ENCODE measurements around the gene KLF7. TPM values are rescaled to one million over a fixed set of nuclear protein-coding genes. Genes with fewer than 3 reads are reported as not detected.

The KLF7 gene
- total RNA-seq, 1 experiment from 2014 or later, result 32.2 TPM

DNA sequence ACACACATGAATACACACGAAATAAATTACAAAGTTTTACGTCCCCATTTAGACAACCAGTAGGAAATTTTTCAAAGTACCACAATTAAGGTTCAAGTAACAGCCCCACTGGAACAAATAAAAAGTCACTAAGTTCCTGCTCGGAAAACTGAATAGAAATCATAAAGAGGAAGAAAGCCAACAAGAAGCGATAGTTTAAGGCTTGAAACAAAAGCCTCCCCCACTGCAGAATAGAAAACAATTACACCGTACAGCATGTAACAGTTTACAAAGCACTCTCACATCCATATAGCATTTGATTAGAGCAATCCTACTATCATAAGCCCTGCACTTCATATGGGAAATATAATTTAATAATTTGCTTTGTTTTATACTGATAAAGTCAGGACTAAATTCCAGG is 15.5 kb downstream of the KLF7 start:
- Mint-ChIP-seq H3K27me3 (ENCODE audit: low read depth) (no peaks in the 10 kb centered on the region), H3K27ac (peak overlapping the region in 2 of 3 experiments; percentile 28 to 65; a peak in 3 of 7 replicates), H3K36me3 (ENCODE audit: insufficient read depth in 1 of 3, low read depth in 3 of 3) (peaks cover 2 to 24% (median 5%) of the 10 kb centered on the region in 3 experiments; a peak in 6 of 7 replicates), H3K4me3 (no peak overlapping the region), H3K9me3 (no peaks in the 10 kb centered on the region), H3K4me1 (peaks cover 72 to 75% of the 10 kb centered on the region in 2 experiments)
- H2AK5ac ChIP-seq (ENCODE audit: insufficient read length, low read length), result no peak overlapping the region
- H4K91ac ChIP-seq (ENCODE audit: insufficient read length, low read depth, low read length), result no peak overlapping the region
- no peak for DNase-seq
- H3K9ac ChIP-seq (ENCODE audit: extremely low read depth, insufficient read length, low read length), result no peak overlapping the region
- H4K5ac ChIP-seq (ENCODE audit: insufficient read length, low read depth, low read length), result no peak overlapping the region
- no peaks in the 10 kb centered on the region for H3K9me3 ChIP-seq (ENCODE audit: control insufficient read depth, low read depth, low read length)
- H3K27ac ChIP-seq (ENCODE audit: insufficient read length, low read depth, low read length), result no peak overlapping the region
- no peaks in the 10 kb centered on the region for H4K20me1 ChIP-seq (ENCODE audit: control insufficient read depth, insufficient read depth, insufficient read length)
- peaks cover 3% of the 10 kb centered on the region for H3K79me1 ChIP-seq (ENCODE audit: insufficient read depth, low read depth, low read length, poor library complexity, severe bottlenecking)
- no peak overlapping the region for H3K56ac ChIP-seq (ENCODE audit: insufficient read length, low read depth, low read length)
- no peak overlapping the region for H2AFZ ChIP-seq (ENCODE audit: low read length)
- no peaks in the 10 kb centered on the region for H3K23me2 ChIP-seq (ENCODE audit: insufficient read length, low read depth, low read length, poor library complexity, severe bottlenecking)
- H3K4ac ChIP-seq (ENCODE audit: low read depth, low read length), result no peak overlapping the region
- no peak overlapping the region for H3T11ph ChIP-seq (ENCODE audit: low read length)
- no CpG with 5 or more reads among the region's 5 CpGs for WGBS (ENCODE audit: extremely low coverage, insufficient read length, low lambda C conversion rate)
- H3K79me2 ChIP-seq (ENCODE audit: insufficient read depth, low read length), result peaks cover 22% of the 10 kb centered on the region; the same call in 1 of the 2 replicates
- no peak overlapping the region for H2BK15ac ChIP-seq (ENCODE audit: low read depth, low read length)
- no peak overlapping the region for H3K23ac ChIP-seq (ENCODE audit: insufficient read length, low read depth, low read length)
- H4K8ac ChIP-seq (replicated peaks; ENCODE audit: insufficient read length, low read depth, low read length), result no peak overlapping the region
- H3K4me2 ChIP-seq (ENCODE audit: insufficient read depth, insufficient read length, low read length), result no peak overlapping the region
- peaks cover 20% of the 10 kb centered on the region; the same call in 1 of the 2 replicates for H3K4me1 ChIP-seq (ENCODE audit: insufficient read depth, low read length)
- H2BK120ac ChIP-seq (ENCODE audit: low read depth, low read length, poor library complexity, severe bottlenecking), result no peak overlapping the region
- TF ChIP-seq, protein P1, sequence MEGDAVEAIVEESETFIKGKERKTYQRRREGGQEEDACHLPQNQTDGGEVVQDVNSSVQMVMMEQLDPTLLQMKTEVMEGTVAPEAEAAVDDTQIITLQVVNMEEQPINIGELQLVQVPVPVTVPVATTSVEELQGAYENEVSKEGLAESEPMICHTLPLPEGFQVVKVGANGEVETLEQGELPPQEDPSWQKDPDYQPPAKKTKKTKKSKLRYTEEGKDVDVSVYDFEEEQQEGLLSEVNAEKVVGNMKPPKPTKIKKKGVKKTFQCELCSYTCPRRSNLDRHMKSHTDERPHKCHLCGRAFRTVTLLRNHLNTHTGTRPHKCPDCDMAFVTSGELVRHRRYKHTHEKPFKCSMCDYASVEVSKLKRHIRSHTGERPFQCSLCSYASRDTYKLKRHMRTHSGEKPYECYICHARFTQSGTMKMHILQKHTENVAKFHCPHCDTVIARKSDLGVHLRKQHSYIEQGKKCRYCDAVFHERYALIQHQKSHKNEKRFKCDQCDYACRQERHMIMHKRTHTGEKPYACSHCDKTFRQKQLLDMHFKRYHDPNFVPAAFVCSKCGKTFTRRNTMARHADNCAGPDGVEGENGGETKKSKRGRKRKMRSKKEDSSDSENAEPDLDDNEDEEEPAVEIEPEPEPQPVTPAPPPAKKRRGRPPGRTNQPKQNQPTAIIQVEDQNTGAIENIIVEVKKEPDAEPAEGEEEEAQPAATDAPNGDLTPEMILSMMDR (conservative IDR thresholded peaks at IDR 0.05), result no peak
- H2BK20ac ChIP-seq (ENCODE audit: low read depth, low read length, poor library complexity, severe bottlenecking), result no peak overlapping the region
- H3K14ac ChIP-seq (ENCODE audit: insufficient read depth, low read length), result no peak overlapping the region
- H3K27me3 ChIP-seq (ENCODE audit: insufficient read depth, low read length), result no peaks in the 10 kb centered on the region
- no peak overlapping the region for H2BK12ac ChIP-seq (ENCODE audit: insufficient read length, low read depth, low read length)
- H2BK5ac ChIP-seq (ENCODE audit: insufficient read length, low read length), result no peak overlapping the region
- no peak overlapping the region for H3K18ac ChIP-seq (ENCODE audit: insufficient read length, low read depth, low read length)
